Astrocyte (in vitro differentiated cells and primary cell): ENCODE data around the gene ULK3. TPM values are rescaled to one million over a fixed set of nuclear protein-coding genes. Genes with fewer than 3 reads are reported as not detected.

Source experiments
- DNase-seq: peaks from one replicate; pipeline ENCODE4 v3.0.0-alpha.2; 2010; ENCODE audit warnings: low read depth
- FAIRE-seq: peaks from 2 replicates; lab custom pipeline; 2011; peaks lifted over from hg19 to GRCh38; lab: Jason Lieb, UNC
- H2AFZ ChIP-seq: 2 replicates; pipeline ENCODE4 v1.6.0; 2012; ENCODE audit warnings: low read depth, low read length, inconsistent platforms
- H3K27ac ChIP-seq: 2 replicates; pipeline ENCODE4 v1.5.1; 2011; ENCODE audit warnings: low read depth, low read length, inconsistent platforms
- H3K27me3 ChIP-seq: 2 replicates; pipeline ENCODE4 v1.6.0; 2011; ENCODE audit warnings: low read length, inconsistent platforms; ENCODE audit not compliant: insufficient read depth
- H3K36me3 ChIP-seq: 2 replicates; pipeline ENCODE4 v1.5.1; 2011; ENCODE audit warnings: low read length, inconsistent platforms; ENCODE audit not compliant: insufficient read depth
- H3K4me1 ChIP-seq: 2 replicates; pipeline ENCODE4 v1.5.1; 2011; ENCODE audit warnings: low read length, inconsistent platforms; ENCODE audit not compliant: insufficient read depth
- H3K4me2 ChIP-seq: 2 replicates; pipeline ENCODE4 v1.6.0; 2012; ENCODE audit warnings: low read length, inconsistent platforms
- H3K4me3 ChIP-seq: 2 replicates; pipeline ENCODE4 v1.5.1; 2011; ENCODE audit warnings: low read depth, mild to moderate bottlenecking, low read length, inconsistent platforms; ENCODE audit not compliant: insufficient read depth
- H3K79me2 ChIP-seq: 2 replicates; pipeline ENCODE4 v1.6.0; 2012; ENCODE audit warnings: mild to moderate bottlenecking, low read length, inconsistent platforms; ENCODE audit not compliant: insufficient read depth
- H3K9ac ChIP-seq: 2 replicates; pipeline ENCODE4 v1.6.0; 2012; ENCODE audit warnings: mild to moderate bottlenecking, low read length, inconsistent platforms
- H3K9me3 ChIP-seq: 2 replicates; pipeline ENCODE4 v1.5.1; 2012; ENCODE audit warnings: low read depth, mild to moderate bottlenecking, low read length, inconsistent platforms; ENCODE audit not compliant: insufficient read depth
- H4K20me1 ChIP-seq: 2 replicates; pipeline ENCODE4 v1.6.0; 2012; ENCODE audit warnings: low read length, inconsistent platforms; ENCODE audit not compliant: insufficient read depth
- H3K27ac Mint-ChIP-seq: one replicate; pipeline ENCODE4 v1.8.0; 2021; ENCODE audit warnings: mild to moderate bottlenecking, mixed read lengths; ENCODE audit not compliant: unreplicated experiment
- H3K27me3 Mint-ChIP-seq: one replicate; pipeline ENCODE4 v1.8.0; 2021; ENCODE audit warnings: low read depth, mixed read lengths; ENCODE audit not compliant: unreplicated experiment
- H3K36me3 Mint-ChIP-seq: one replicate; pipeline ENCODE4 v1.8.0; 2021; ENCODE audit warnings: low read depth, mixed read lengths; ENCODE audit not compliant: unreplicated experiment
- H3K4me1 Mint-ChIP-seq: one replicate; pipeline ENCODE4 v1.8.0; 2021; ENCODE audit warnings: low read depth, mixed read lengths; ENCODE audit not compliant: unreplicated experiment
- H3K4me3 Mint-ChIP-seq: one replicate; pipeline ENCODE4 v1.8.0; 2021; ENCODE audit warnings: mild to moderate bottlenecking, moderate library complexity, mixed read lengths; ENCODE audit not compliant: unreplicated experiment
- H3K9me3 Mint-ChIP-seq: one replicate; pipeline ENCODE4 v1.8.0; 2021; ENCODE audit warnings: mild to moderate bottlenecking, mixed read lengths; ENCODE audit not compliant: unreplicated experiment
- CTCF ChIP-seq: IDR thresholded peaks from 2 replicates; pipeline ENCODE4 v1.5.1; 2011; ENCODE audit warnings: low read depth, mild to moderate bottlenecking, inconsistent platforms, low read length, moderate library complexity; ENCODE audit not compliant: insufficient read depth
- EZH2 ChIP-seq: IDR thresholded peaks from 2 replicates; pipeline ENCODE4 v1.6.1; 2012; ENCODE audit warnings: mild to moderate bottlenecking, low read length, inconsistent platforms; ENCODE audit not compliant: insufficient read depth
- total RNA-seq: library from RNA; stranded (reverse); gene quantifications from 2 replicates; pipeline ENCODE4 v1.2.1, GENCODE V29; 2021

ULK3 gene
- total RNA-seq, 1 donor from 2014 or later, result 15.6 TPM

- Mint-ChIP-seq H3K27ac (no peak overlapping the region), H3K9me3 (no peaks in the 10 kb centered on the region), H3K27me3 (no peaks in the 10 kb centered on the region), H3K4me1 (no peaks in the 10 kb centered on the region), H3K36me3 (peaks cover 4% of the 10 kb centered on the region), H3K4me3 (no peak overlapping the region)
- Histone ChIP-seq H3K36me3 (peaks cover 6% of the 10 kb centered on the region), H3K9ac (no peak overlapping the region), H2AFZ (no peak overlapping the region), H3K27ac (no peak overlapping the region), H3K4me3 (no peak overlapping the region), H3K4me2 (no peak overlapping the region), H3K79me2 (peaks cover 19% of the 10 kb centered on the region), H3K27me3 (no peaks in the 10 kb centered on the region), H3K9me3 (no peaks in the 10 kb centered on the region), H3K4me1 (no peaks in the 10 kb centered on the region), H4K20me1 (peaks cover 36% of the 10 kb centered on the region)
- DNase-seq, result no peak
- FAIRE-seq, result no peak
- no peak for TF ChIP-seq EZH2
- TF ChIP-seq CTCF, result no peak
Observed at GRCh38 chr15:74802290-74802689, 40.7 kb downstream of the ULK3 start.

- no peaks in the 10 kb centered on the region for H3K4me1 ChIP-seq
- H3K9ac ChIP-seq, result no peak overlapping the region
- H2AFZ ChIP-seq, result no peak overlapping the region
- peaks cover 6% of the 10 kb centered on the region for H3K36me3 ChIP-seq
- Mint-ChIP-seq H3K27ac (peak overlapping the region; percentile 26), H3K27me3 (no peaks in the 10 kb centered on the region), H3K36me3 (peaks cover 4% of the 10 kb centered on the region), H3K4me3 (no peak overlapping the region), H3K4me1 (no peaks in the 10 kb centered on the region), H3K9me3 (no peaks in the 10 kb centered on the region)
- peaks cover 43% of the 10 kb centered on the region for H4K20me1 ChIP-seq
- DNase-seq (no peak), FAIRE-seq (no peak)
- peaks cover 26% of the 10 kb centered on the region for H3K79me2 ChIP-seq
- H3K4me3 ChIP-seq, result no peak overlapping the region
- TF ChIP-seq CTCF (no peak), EZH2 (no peak)
- no peak overlapping the region for H3K4me2 ChIP-seq
- H3K9me3 ChIP-seq, result no peaks in the 10 kb centered on the region
- no peaks in the 10 kb centered on the region for H3K27me3 ChIP-seq
- H3K27ac ChIP-seq, result no peak overlapping the region
Observed at GRCh38 chr15:74801311-74801997, 41.5 kb downstream of the ULK3 start.

DNA sequence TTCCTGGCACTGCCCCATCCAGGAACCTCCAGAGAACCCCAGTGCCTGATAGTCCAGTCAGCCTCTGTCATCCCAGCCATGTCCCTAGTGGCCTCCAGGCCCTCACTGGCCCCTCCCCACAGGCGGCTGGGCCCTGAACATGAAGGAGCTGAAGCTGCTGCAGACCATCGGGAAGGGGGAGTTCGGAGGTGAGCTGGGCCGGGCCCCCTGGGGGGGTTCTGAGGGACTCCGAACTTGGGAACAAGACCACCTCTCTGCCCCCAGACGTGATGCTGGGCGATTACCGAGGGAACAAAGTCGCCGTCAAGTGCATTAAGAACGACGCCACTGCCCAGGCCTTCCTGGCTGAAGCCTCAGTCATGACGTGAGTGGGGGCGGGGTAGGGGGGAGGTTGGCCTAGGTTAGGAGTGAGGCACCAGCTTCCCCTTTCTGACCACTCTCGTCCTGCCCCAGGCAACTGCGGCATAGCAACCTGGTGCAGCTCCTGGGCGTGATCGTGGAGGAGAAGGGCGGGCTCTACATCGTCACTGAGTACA, 42.3 kb downstream of the ULK3 start:
- Mint-ChIP-seq H3K36me3 (peaks cover 4% of the 10 kb centered on the region), H3K9me3 (no peaks in the 10 kb centered on the region), H3K27ac (no peak overlapping the region), H3K4me3 (no peak overlapping the region), H3K27me3 (no peaks in the 10 kb centered on the region), H3K4me1 (no peaks in the 10 kb centered on the region)
- Histone ChIP-seq H3K9me3 (no peaks in the 10 kb centered on the region), H3K4me3 (no peak overlapping the region), H3K79me2 (peaks cover 34% of the 10 kb centered on the region), H4K20me1 (peaks cover 51% of the 10 kb centered on the region), H2AFZ (no peak overlapping the region), H3K4me2 (no peak overlapping the region), H3K4me1 (no peaks in the 10 kb centered on the region), H3K36me3 (peaks cover 6% of the 10 kb centered on the region), H3K9ac (no peak overlapping the region), H3K27ac (no peak overlapping the region), H3K27me3 (no peaks in the 10 kb centered on the region)
- no peak for TF ChIP-seq CTCF
- no peak for TF ChIP-seq EZH2
- DNase-seq (no peak), FAIRE-seq (no peak)
